Erythroblast (primary cell): Measurements from ENCODE around the gene GAPVD1.

ENCODE experiments used
- GATA1 ChIP-seq: IDR thresholded peaks from 2 replicates; pipeline ENCODE4 v1.6.1; 2011; ENCODE audit warnings: low read depth, mild to moderate bottlenecking, control low read depth, low read length, moderate library complexity
- POLR2A ChIP-seq: IDR thresholded peaks from 2 replicates; pipeline ENCODE4 v1.6.1; 2011; ENCODE audit warnings: mild to moderate bottlenecking, low read length

DNA sequence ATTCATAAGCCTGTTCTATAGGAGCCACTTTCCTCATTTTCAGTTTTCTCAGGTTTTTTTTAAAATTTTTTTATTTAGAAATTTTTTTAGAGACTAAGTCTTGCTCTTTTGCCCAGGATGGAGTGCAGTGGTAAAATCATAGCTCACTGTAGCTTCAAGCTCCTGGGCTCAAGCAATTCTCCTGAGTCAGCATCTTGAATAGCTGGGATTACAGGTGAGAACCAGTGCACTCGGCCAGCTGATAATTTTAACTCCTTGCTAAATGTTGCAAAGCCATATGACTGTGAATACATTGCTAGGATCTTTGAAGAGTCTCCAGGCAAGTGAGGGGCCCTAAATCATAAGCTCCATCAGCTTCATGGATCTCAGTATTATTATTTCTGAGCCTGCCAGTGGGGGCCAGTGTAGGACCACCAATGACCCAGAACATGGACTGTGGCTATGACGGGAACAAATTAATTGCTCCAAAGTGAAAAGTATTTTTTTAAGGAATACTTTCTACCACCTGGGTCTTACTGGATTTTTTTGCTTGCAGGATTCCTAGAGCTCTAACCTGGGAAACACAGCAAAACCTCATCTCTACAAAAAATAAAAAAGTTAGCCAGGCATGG is 5.7 kb upstream of the GAPVD1 start:
- no peak for TF ChIP-seq POLR2A
- no peak for TF ChIP-seq GATA1
